Measurements from ENCODE around the gene GNB1. TPM values are rescaled to one million over a fixed set of nuclear protein-coding genes. Genes with fewer than 3 reads are reported as not detected.
A peak's percentile ranks its signal among the peaks of the same experiment; 100 is the strongest.

GNB1 gene
- total and polyA plus RNA-seq, 10 of the 15 experiments (the other 5 are each of a cell fraction or from before 2014, with no cell fraction given), result 23.0 to 392 (median 93.9) TPM

- Histone ChIP-seq H3K4me1 (ENCODE audit: control insufficient read depth, insufficient read depth, low read length) (no peaks in the 10 kb centered on the region), H3K4me3 (no peak overlapping the region), H4K20me1 (ENCODE audit: control insufficient read depth, insufficient read depth) (no peaks in the 10 kb centered on the region), H3K27ac (ENCODE audit: control insufficient read depth, insufficient read depth) (no peak overlapping the region), H2AFZ (ENCODE audit: control insufficient read depth, low read depth, low read length) (no peak overlapping the region), H3K4me2 (ENCODE audit: control insufficient read depth, insufficient read depth) (no peak overlapping the region), H3K9me3 (replicated peaks; ENCODE audit: control insufficient read depth, insufficient read depth, low read length) (peaks cover 5% of the 10 kb centered on the region; the same call in 2 of the 3 replicates), H3K79me2 (ENCODE audit: control insufficient read depth, insufficient read depth, low read length) (no peaks in the 10 kb centered on the region), H3K36me3 (ENCODE audit: control insufficient read depth in 2 of 2, insufficient read depth in 2 of 2, low read length in 1 of 2) (no peaks in the 10 kb centered on the region), H3K9ac (ENCODE audit: control insufficient read depth, insufficient read depth, low read length) (no peak overlapping the region), H3K27me3 (replicated peaks in 1 of 2; ENCODE audit: control insufficient read depth in 2 of 2, insufficient read depth in 2 of 2, low read length in 1 of 2) (no peaks in the 10 kb centered on the region)
- FAIRE-seq, result no peak
- ChIA-PET RAD21 (ENCODE audit: unreplicated experiment) (no interaction called here), POLR2A (no interaction called here), SMC1A (ENCODE audit: uncharacterized antibody, unreplicated experiment) (no interaction called here), CTCF (no interaction called here)
- WGBS (ENCODE audit: insufficient coverage, insufficient replicate concordance, low lambda C conversion rate, missing lambda C conversion rate), result 43% methylated on average over 16 of the region's 16 CpGs
- intact Hi-C loops (cut with micrococcal nuclease; ENCODE audit: unreplicated experiment) (no loop called here), in situ Hi-C loops (cut with MboI) (no loop called here)
- TF ChIP-seq ZNF592 (IDR thresholded peaks at IDR 0.05) (no peak), WRNIP1 (IDR thresholded peaks at IDR 0.05; ENCODE audit: borderline replicate concordance, low read depth, low read length) (no peak), BCL3 (IDR thresholded peaks at IDR 0.05; ENCODE audit: borderline replicate concordance, insufficient read depth, low read depth, low read length, poor library complexity, severe bottlenecking) (peak; percentile 93), USF2 (IDR thresholded peaks at IDR 0.05; ENCODE audit: borderline replicate concordance, low read depth, low read length) (no peak), FOS (IDR thresholded peaks at IDR 0.05; ENCODE audit: borderline replicate concordance, extremely low read depth, insufficient read length) (no peak), BCLAF1 (IDR thresholded peaks at IDR 0.05) (no peak), E4F1 (IDR thresholded peaks at IDR 0.05; ENCODE audit: borderline replicate concordance, partially characterized antibody) (no peak), SUPT20H (IDR thresholded peaks at IDR 0.05; ENCODE audit: borderline replicate concordance, control insufficient read depth, low read depth, low read length) (no peak), POLR2A (IDR thresholded peaks at IDR 0.05; ENCODE audit: low read depth, low read length) (no peak)
- no TSS peak for BruUV-seq (replicated peaks)
- no peak for DNase-seq (ENCODE audit: low read depth, low spot score)
- ATAC-seq, result no peak
These were observed 46.8 kb upstream of the GNB1 start for GRCh38 chr1:1937549-1938275.

Measured in GM12878 (cell line).